SK-N-SH (cell line): ENCODE results near the gene ZNF541. TPM values are rescaled to one million over a fixed set of nuclear protein-coding genes. Genes with fewer than 3 reads are reported as not detected.

ENCODE experiments used
- CTCF ChIA-PET: fragments of 300-600, 350-600 bp; formaldehyde crosslinking; extraction: SDS; loops from one replicate; lab custom pipeline; 2021; lab: Yijun Ruan, JAX
- POLR2A ChIA-PET: fragments of 350-600 bp; sonication (Branson Sonifier 250); formaldehyde crosslinking; extraction: SDS; loops from one replicate; lab custom pipeline; 2020; ENCODE audit warnings: antibody characterized with exemption, inconsistent platforms; lab: Yijun Ruan, JAX
- DNase-seq: peaks from one replicate; pipeline ENCODE4 v3.0.0; 2012
- H2AFZ ChIP-seq: fragments of 200-600 bp; sonication (generic); 2 replicates; pipeline ENCODE4 v1.8.1; 2016; ENCODE audit warnings: antibody characterized with exemption, mild to moderate bottlenecking, low read depth
- H3F3A ChIP-seq: fragments of 200-600 bp; sonication (generic); replicated peaks from 2 replicates; pipeline ENCODE3; 2016; ENCODE audit warnings: antibody characterized with exemption, mild to moderate bottlenecking; ENCODE audit not compliant: insufficient read depth
- H3K27ac ChIP-seq, 2 experiments: fragments of 200-500 bp in 1 of 2; fragments of 200-600 bp in 1 of 2; sonication (Bioruptor generic) in 1 of 2; sonication (generic), shearing (Covaris generic) in 1 of 2; 2 replicates each; pipeline versions ENCODE4 v1.5.1 to v1.6.1; 2014 to 2016; ENCODE audit warnings: low read depth in 2 of 2, inconsistent platforms in 1 of 2, low read length in 1 of 2, mild to moderate bottlenecking in 1 of 2, mixed read lengths in 1 of 2
- H3K27me3 ChIP-seq: fragments of 200-600 bp; sonication (generic), shearing (Covaris generic); 2 replicates; pipeline ENCODE4 v1.6.1; 2016; ENCODE audit warnings: mixed run types; ENCODE audit not compliant: insufficient read depth
- H3K36me3 ChIP-seq, 2 experiments: fragments of 200-500 bp in 1 of 2; fragments of 200-600 bp in 1 of 2; sonication (Bioruptor generic) in 1 of 2; sonication (generic) in 1 of 2; replicated peaks in 1 of 2; 2 replicates each; pipeline versions ENCODE3 to v1.5.1; 2014 to 2016; ENCODE audit warnings: low read length in 1 of 2, mild to moderate bottlenecking in 1 of 2; ENCODE audit not compliant: insufficient read depth in 2 of 2, control insufficient read depth in 1 of 2
- H3K4me1 ChIP-seq, 2 experiments: fragments of 200-500 bp in 1 of 2; fragments of 200-600 bp in 1 of 2; sonication (Bioruptor generic) in 1 of 2; sonication (generic), shearing (Covaris generic) in 1 of 2; 2 replicates each; pipeline versions ENCODE4 v1.5.1 to v1.6.1; 2014 to 2016; ENCODE audit warnings: low read depth in 1 of 2, low read length in 1 of 2, mixed run types in 1 of 2; ENCODE audit not compliant: insufficient read depth in 2 of 2, control insufficient read depth in 1 of 2
- H3K4me2 ChIP-seq: fragments of 200-600 bp; sonication (generic), shearing (Covaris generic); 2 replicates; pipeline ENCODE4 v1.6.1; 2017; ENCODE audit warnings: mixed run types
- H3K4me3 ChIP-seq, 2 experiments: fragments of 200-500 bp in 1 of 2; fragments of 200-600 bp in 1 of 2; sonication (Bioruptor generic) in 1 of 2; sonication (generic), shearing (Covaris generic) in 1 of 2; 2 replicates each; pipeline versions ENCODE4 v1.5.1 to v1.8.1; 2014 to 2016; ENCODE audit warnings: low read depth in 2 of 2, inconsistent platforms in 1 of 2, low read length in 1 of 2, mild to moderate bottlenecking in 1 of 2, mixed read lengths in 1 of 2, moderate library complexity in 1 of 2
- H3K79me2 ChIP-seq: fragments of 200-600 bp; sonication (generic); 2 replicates; pipeline ENCODE4 v1.8.1; 2017; ENCODE audit warnings: mild to moderate bottlenecking; ENCODE audit not compliant: insufficient read depth
- H3K9ac ChIP-seq: fragments of 200-600 bp; sonication (generic); 2 replicates; pipeline ENCODE4 v1.6.1; 2017; ENCODE audit warnings: mixed run types
- H3K9me2 ChIP-seq: fragments of 200-600 bp; sonication (generic); 2 replicates; pipeline ENCODE4 v1.6.1; 2017; ENCODE audit warnings: mixed run types
- H3K9me3 ChIP-seq: fragments of 200-600 bp; sonication (generic); 2 replicates; pipeline ENCODE4 v1.6.1; 2017; ENCODE audit warnings: mixed run types, mild to moderate bottlenecking, moderate library complexity
- H4K20me1 ChIP-seq: fragments of 200-600 bp; sonication (generic); 2 replicates; pipeline ENCODE4 v1.6.1; 2017; ENCODE audit warnings: mild to moderate bottlenecking, mixed run types; ENCODE audit not compliant: insufficient read depth
- CTCF ChIP-seq: fragments of 200-600 bp; sonication (generic); IDR thresholded peaks from 2 replicates; pipeline ENCODE4 v1.6.1; 2017; ENCODE audit warnings: antibody characterized with exemption, mild to moderate bottlenecking, moderate library complexity
- ELF1 ChIP-seq: IDR thresholded peaks from 2 replicates; pipeline ENCODE4 v1.4.0; 2012
- EP300 ChIP-seq, 2 experiments: IDR thresholded peaks; 2 replicates each; pipeline versions ENCODE4 v1.4.0 to v1.6.1; 2012; ENCODE audit warnings: borderline replicate concordance in 1 of 2, low read depth in 1 of 2, low read length in 1 of 2
- FOXJ3 ChIP-seq: sonication (generic); formaldehyde crosslinking; IDR thresholded peaks from 2 replicates; pipeline ENCODE4 v1.5.1; 2020; ENCODE audit warnings: mild to moderate bottlenecking, missing genetic modification reagents
- FOXM1 ChIP-seq: IDR thresholded peaks from 2 replicates; pipeline ENCODE4 v1.4.0; 2012; ENCODE audit warnings: low read depth, mild to moderate bottlenecking
- GABPA ChIP-seq: IDR thresholded peaks from 2 replicates; pipeline ENCODE4 v1.4.0; 2012; ENCODE audit warnings: low read depth, mild to moderate bottlenecking
- MAX ChIP-seq: IDR thresholded peaks from 2 replicates; pipeline ENCODE4 v1.4.0; 2012; ENCODE audit warnings: low read depth
- MXI1 ChIP-seq: IDR thresholded peaks from 2 replicates; pipeline ENCODE4 v1.6.1; 2012; ENCODE audit warnings: mild to moderate bottlenecking, low read depth, low read length, improper control_type of control experiment
- RCOR1 ChIP-seq: fragments of 150-350 bp; IDR thresholded peaks from 2 replicates; pipeline ENCODE4 v1.6.1; 2017; ENCODE audit warnings: antibody characterized with exemption, low read length
- REST ChIP-seq: IDR thresholded peaks from 2 replicates; pipeline ENCODE4 v1.6.1; 2012; ENCODE audit warnings: mild to moderate bottlenecking, low read depth, low read length, moderate library complexity
- SIN3A ChIP-seq: IDR thresholded peaks from 2 replicates; pipeline ENCODE4 v1.6.1; 2012; ENCODE audit warnings: low read depth, mild to moderate bottlenecking, low read length, moderate library complexity, borderline replicate concordance
- SMC3 ChIP-seq: IDR thresholded peaks from 2 replicates; pipeline ENCODE4 v1.6.1; 2012; ENCODE audit warnings: low read depth, low read length, improper control_type of control experiment
- TEAD4 ChIP-seq: IDR thresholded peaks from 2 replicates; pipeline ENCODE4 v1.4.0; 2012; ENCODE audit warnings: mild to moderate bottlenecking, borderline replicate concordance; ENCODE audit not compliant: insufficient read depth
- USF1 ChIP-seq: IDR thresholded peaks from 2 replicates; pipeline ENCODE4 v1.4.0; 2012; ENCODE audit warnings: low read depth, borderline replicate concordance
- USF2 ChIP-seq: fragments of 150-350 bp; IDR thresholded peaks from 2 replicates; pipeline ENCODE4 v1.6.1; 2017; ENCODE audit warnings: antibody characterized with exemption, low read length, low read depth, borderline replicate concordance
- WGBS: methylation state at CpG from one replicate; pipeline ENCODE4 v1.1.6; 2017; ENCODE audit warnings: low lambda C conversion rate; 5-methylcytosine and 5-hydroxymethylcytosine counted together
- polyA plus RNA-seq, 3 experiments: library from polyadenylated mRNA; depleted of rRNA; stranded (reverse); fragments of >200 nt; gene quantifications; 2 replicates each; pipeline ENCODE4 v1.2.3, GENCODE V29; 2012

ZNF541 gene
- polyA plus RNA-seq, 1 of the 3 experiments (the other 2 are of a cell fraction), result 0.08 TPM

- TF ChIP-seq REST (no peak), CTCF (no peak), EP300 (IDR thresholded peaks at IDR 0.05; ENCODE audit: borderline replicate concordance in 1 of 2, low read depth in 1 of 2, low read length in 1 of 2) (peak in 1 of 2 experiments; percentile 55; a peak in 1 of 4 replicates), SMC3 (no peak), FOXM1 (no peak), SIN3A (peak; percentile 70; the same call in 1 of the 2 replicates), FOXJ3 (no peak), GABPA (no peak), USF1 (no peak), TEAD4 (0 out of 2 replicates have a peak, but pooled peaks have one; percentile 48), RCOR1 (peak; percentile 80; the same call in 1 of the 2 replicates), MAX (peak; percentile 60; the same call in 1 of the 2 replicates)
Observed at GRCh38 chr19:47613165-47614020, 40.4 kb upstream of the ZNF541 start (continued).

- peaks cover 23% of the 10 kb centered on the region for H3F3A ChIP-seq
- H3K9me3 ChIP-seq, result no peaks in the 10 kb centered on the region
- ChIA-PET POLR2A (interaction anchor here (1.2 to 1.4 kb wide), 2 partner anchors 10 to 96 kb away, joined by 3 to 8 read pairs; no protein-coding TSS in a partner anchor), CTCF (interaction anchor here (1.2 to 5.0 kb wide), 5 partner anchors 11 to 174 kb away, joined by 3 to 36 read pairs (median 9); no protein-coding TSS in a partner anchor)
- 73% methylated on average over 7 of the region's 7 CpGs for WGBS
- no peaks in the 10 kb centered on the region for H3K9me2 ChIP-seq
- peaks cover 36% of the 10 kb centered on the region for H4K20me1 ChIP-seq
- peak overlapping the region; percentile 96 for H3K4me2 ChIP-seq
- no peak for DNase-seq
- no peaks in the 10 kb centered on the region for H3K27me3 ChIP-seq
- peak overlapping the region; percentile 88; the same call in 1 of the 2 replicates for H3K9ac ChIP-seq
- peak overlapping the region; percentile 77 to 87 for H3K4me3 ChIP-seq
- H3K36me3 ChIP-seq, result no peaks in the 10 kb centered on the region
- H2AFZ ChIP-seq, result no peak overlapping the region
- TF ChIP-seq USF2, result no peak
- no peak for TF ChIP-seq GABPA
- TF ChIP-seq SMC3, result no peak
- TF ChIP-seq CTCF, result no peak
- no peak for TF ChIP-seq MXI1
- TF ChIP-seq ELF1, result no peak
- peaks cover 27 to 29% of the 10 kb centered on the region in 2 experiments; a peak in 2 of 4 replicates for H3K4me1 ChIP-seq
- H3K79me2 ChIP-seq, result peaks cover 90% of the 10 kb centered on the region
- H3K27ac ChIP-seq, result peak overlapping the region; percentile 2 to 81; a peak in 1 of 4 replicates
Observed at GRCh38 chr19:47610902-47611301, 38.0 kb upstream of the ZNF541 start.
